Neural cell (in vitro differentiated cells): ENCODE data around the gene NUDCD3. TPM values are rescaled to one million over a fixed set of nuclear protein-coding genes. Genes with fewer than 3 reads are reported as not detected.

Experiments used
- H2AFZ ChIP-seq: fragments of 200-600, 300-800 bp; sonication (generic), shearing (Covaris generic); 2 replicates; pipeline ENCODE4 v1.6.0; 2014; ENCODE audit warnings: low read depth, mild to moderate bottlenecking, antibody characterized with exemption, low read length, moderate library complexity
- H3F3A ChIP-seq: fragments of 200-600 bp; shearing (Covaris generic); 2 replicates; pipeline ENCODE4 v1.6.1; 2016; ENCODE audit warnings: mild to moderate bottlenecking, moderate library complexity, mixed read lengths, antibody characterized with exemption, low read length; ENCODE audit not compliant: insufficient read depth, poor library complexity, severe bottlenecking
- H3K27ac ChIP-seq: fragments of 200-600, 300-800 bp; sonication (generic), shearing (Covaris generic); 2 replicates; pipeline ENCODE4 v1.5.1; 2014; ENCODE audit warnings: mild to moderate bottlenecking, low read length, moderate library complexity
- H3K27me3 ChIP-seq: fragments of 300-800, 200-600 bp; sonication (generic), shearing (Covaris generic); 2 replicates; pipeline ENCODE4 v1.6.0; 2014; ENCODE audit warnings: mild to moderate bottlenecking, low read depth, low read length, moderate library complexity; ENCODE audit not compliant: insufficient read depth
- H3K36me3 ChIP-seq: fragments of 300-800, 200-600 bp; sonication (generic), shearing (Covaris generic); 2 replicates; pipeline ENCODE4 v1.5.1; 2014; ENCODE audit warnings: mild to moderate bottlenecking, antibody characterized with exemption, low read length, moderate library complexity; ENCODE audit not compliant: insufficient read depth
- H3K4me2 ChIP-seq: fragments of 300-800, 200-600 bp; sonication (generic), shearing (Covaris generic); 2 replicates; pipeline ENCODE4 v1.6.0; 2014; ENCODE audit warnings: mild to moderate bottlenecking, low read length
- H3K4me3 ChIP-seq: fragments of 300-800, 200-600 bp; sonication (generic), shearing (Covaris generic); 2 replicates; pipeline ENCODE4 v1.5.1; 2014; ENCODE audit warnings: mild to moderate bottlenecking, low read length, moderate library complexity
- H3K79me2 ChIP-seq: fragments of 200-600 bp; shearing (Covaris generic); replicated peaks from 2 replicates; pipeline ENCODE4 v1.6.0; 2014; ENCODE audit warnings: mild to moderate bottlenecking, low read length, moderate library complexity; ENCODE audit not compliant: insufficient read depth
- H3K9ac ChIP-seq: fragments of 300-800, 200-600 bp; sonication (generic), shearing (Covaris generic); 2 replicates; pipeline ENCODE4 v1.6.1; 2016; ENCODE audit warnings: mild to moderate bottlenecking, low read length, mixed read lengths
- H3K9me2 ChIP-seq: fragments of 200-600 bp; shearing (Covaris generic); 2 replicates; pipeline ENCODE4 v1.6.1; 2016; ENCODE audit warnings: mild to moderate bottlenecking, low read length, mixed read lengths; ENCODE audit not compliant: insufficient read depth
- H3K9me3 ChIP-seq: fragments of 200-600, 300-800 bp; sonication (generic), shearing (Covaris generic); 2 replicates; pipeline ENCODE4 v1.6.1; 2016; ENCODE audit warnings: mild to moderate bottlenecking, mixed run types, low read length, moderate library complexity, mixed read lengths
- H4K20me1 ChIP-seq: fragments of 200-600 bp; shearing (Covaris generic); 2 replicates; pipeline ENCODE4 v1.6.1; 2016; ENCODE audit warnings: mild to moderate bottlenecking, mixed run types; ENCODE audit not compliant: insufficient read depth
- EP300 ChIP-seq: fragments of 450-650 bp; conservative IDR thresholded peaks from 2 replicates; pipeline ENCODE4 v1.6.1; 2014; ENCODE audit warnings: antibody characterized with exemption, mild to moderate bottlenecking, moderate library complexity; ENCODE audit not compliant: poor library complexity, severe bottlenecking
- EZH2 ChIP-seq: fragments of 200-600, 300-800 bp; shearing (Covaris generic), sonication (generic); IDR thresholded peaks from 2 replicates; pipeline ENCODE4 v1.6.1; 2014; ENCODE audit warnings: antibody characterized with exemption, low read length, borderline replicate concordance, mild to moderate bottlenecking; ENCODE audit not compliant: insufficient read depth, poor library complexity, severe bottlenecking
- MXI1 ChIP-seq: fragments of 450-650 bp; conservative IDR thresholded peaks from 2 replicates; pipeline ENCODE4 v1.6.1; 2014; ENCODE audit warnings: antibody characterized with exemption, mild to moderate bottlenecking; ENCODE audit not compliant: poor library complexity, severe bottlenecking
- POLR2AphosphoS5 ChIP-seq: IDR thresholded peaks from 2 replicates; pipeline ENCODE4 v1.6.1; 2012
- RAD21 ChIP-seq: fragments of 450-650 bp; conservative IDR thresholded peaks from 2 replicates; pipeline ENCODE4 v1.6.1; 2014; ENCODE audit warnings: antibody characterized with exemption, mild to moderate bottlenecking, moderate library complexity
- SMC3 ChIP-seq: fragments of 450-650 bp; conservative IDR thresholded peaks from 2 replicates; pipeline ENCODE4 v1.6.1; 2014; ENCODE audit warnings: antibody characterized with exemption, mild to moderate bottlenecking, moderate library complexity; ENCODE audit not compliant: poor library complexity
- TAF1 ChIP-seq: IDR thresholded peaks from 2 replicates; pipeline ENCODE4 v1.6.1; 2012; ENCODE audit warnings: low read depth
- polyA plus RNA-seq: library from polyadenylated mRNA; depleted of rRNA; stranded (reverse); fragments of >200 nt; gene quantifications from 2 replicates; pipeline ENCODE4 v1.2.3, GENCODE V29; 2014
- TF ChIP-seq, protein P1 (sequence below): fragments of 450-650 bp; IDR thresholded peaks from 2 replicates; pipeline ENCODE4 v1.5.1; 2014; ENCODE audit warnings: antibody characterized with exemption, mild to moderate bottlenecking, moderate library complexity; ENCODE audit not compliant: poor library complexity, severe bottlenecking
- TF ChIP-seq, protein P2 (sequence below): IDR thresholded peaks from 2 replicates; pipeline ENCODE4 v1.6.1; 2012; ENCODE audit warnings: borderline replicate concordance

The NUDCD3 gene
- polyA plus RNA-seq, 1 donor from 2014 or later, result 69.9 TPM

DNA sequence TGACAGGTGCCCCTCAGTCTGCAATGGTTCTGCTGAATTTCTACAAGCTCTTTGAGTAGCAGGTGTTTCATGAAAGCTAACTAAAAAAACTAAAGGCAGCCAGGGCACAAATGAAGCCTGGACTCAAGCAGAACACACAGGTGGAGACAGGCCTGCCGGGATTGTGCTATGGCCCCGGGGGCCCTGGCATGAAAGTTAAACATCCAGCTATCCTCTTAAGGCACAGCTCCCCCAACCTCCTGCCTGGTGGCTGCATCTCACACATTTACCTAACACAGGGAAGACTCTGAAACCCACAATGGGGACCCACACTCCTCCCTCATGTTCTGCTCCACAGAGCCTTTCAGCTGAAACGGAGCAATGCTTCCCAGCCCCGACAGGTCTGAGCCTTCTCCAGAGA lies 88.8 kb downstream of the NUDCD3 start:
- Histone ChIP-seq H2AFZ (no peak overlapping the region), H3K27ac (no peak overlapping the region), H4K20me1 (no peaks in the 10 kb centered on the region), H3K27me3 (no peaks in the 10 kb centered on the region), H3K4me2 (no peak overlapping the region), H3F3A (no peaks in the 10 kb centered on the region), H3K36me3 (no peaks in the 10 kb centered on the region), H3K79me2 (no peaks in the 10 kb centered on the region), H3K9me2 (no peaks in the 10 kb centered on the region), H3K9ac (no peak overlapping the region), H3K4me3 (no peak overlapping the region), H3K9me3 (no peaks in the 10 kb centered on the region)
- TF ChIP-seq SMC3, result no peak
- TF ChIP-seq, protein P1, sequence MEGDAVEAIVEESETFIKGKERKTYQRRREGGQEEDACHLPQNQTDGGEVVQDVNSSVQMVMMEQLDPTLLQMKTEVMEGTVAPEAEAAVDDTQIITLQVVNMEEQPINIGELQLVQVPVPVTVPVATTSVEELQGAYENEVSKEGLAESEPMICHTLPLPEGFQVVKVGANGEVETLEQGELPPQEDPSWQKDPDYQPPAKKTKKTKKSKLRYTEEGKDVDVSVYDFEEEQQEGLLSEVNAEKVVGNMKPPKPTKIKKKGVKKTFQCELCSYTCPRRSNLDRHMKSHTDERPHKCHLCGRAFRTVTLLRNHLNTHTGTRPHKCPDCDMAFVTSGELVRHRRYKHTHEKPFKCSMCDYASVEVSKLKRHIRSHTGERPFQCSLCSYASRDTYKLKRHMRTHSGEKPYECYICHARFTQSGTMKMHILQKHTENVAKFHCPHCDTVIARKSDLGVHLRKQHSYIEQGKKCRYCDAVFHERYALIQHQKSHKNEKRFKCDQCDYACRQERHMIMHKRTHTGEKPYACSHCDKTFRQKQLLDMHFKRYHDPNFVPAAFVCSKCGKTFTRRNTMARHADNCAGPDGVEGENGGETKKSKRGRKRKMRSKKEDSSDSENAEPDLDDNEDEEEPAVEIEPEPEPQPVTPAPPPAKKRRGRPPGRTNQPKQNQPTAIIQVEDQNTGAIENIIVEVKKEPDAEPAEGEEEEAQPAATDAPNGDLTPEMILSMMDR, result no peak
- TF ChIP-seq, protein P2, sequence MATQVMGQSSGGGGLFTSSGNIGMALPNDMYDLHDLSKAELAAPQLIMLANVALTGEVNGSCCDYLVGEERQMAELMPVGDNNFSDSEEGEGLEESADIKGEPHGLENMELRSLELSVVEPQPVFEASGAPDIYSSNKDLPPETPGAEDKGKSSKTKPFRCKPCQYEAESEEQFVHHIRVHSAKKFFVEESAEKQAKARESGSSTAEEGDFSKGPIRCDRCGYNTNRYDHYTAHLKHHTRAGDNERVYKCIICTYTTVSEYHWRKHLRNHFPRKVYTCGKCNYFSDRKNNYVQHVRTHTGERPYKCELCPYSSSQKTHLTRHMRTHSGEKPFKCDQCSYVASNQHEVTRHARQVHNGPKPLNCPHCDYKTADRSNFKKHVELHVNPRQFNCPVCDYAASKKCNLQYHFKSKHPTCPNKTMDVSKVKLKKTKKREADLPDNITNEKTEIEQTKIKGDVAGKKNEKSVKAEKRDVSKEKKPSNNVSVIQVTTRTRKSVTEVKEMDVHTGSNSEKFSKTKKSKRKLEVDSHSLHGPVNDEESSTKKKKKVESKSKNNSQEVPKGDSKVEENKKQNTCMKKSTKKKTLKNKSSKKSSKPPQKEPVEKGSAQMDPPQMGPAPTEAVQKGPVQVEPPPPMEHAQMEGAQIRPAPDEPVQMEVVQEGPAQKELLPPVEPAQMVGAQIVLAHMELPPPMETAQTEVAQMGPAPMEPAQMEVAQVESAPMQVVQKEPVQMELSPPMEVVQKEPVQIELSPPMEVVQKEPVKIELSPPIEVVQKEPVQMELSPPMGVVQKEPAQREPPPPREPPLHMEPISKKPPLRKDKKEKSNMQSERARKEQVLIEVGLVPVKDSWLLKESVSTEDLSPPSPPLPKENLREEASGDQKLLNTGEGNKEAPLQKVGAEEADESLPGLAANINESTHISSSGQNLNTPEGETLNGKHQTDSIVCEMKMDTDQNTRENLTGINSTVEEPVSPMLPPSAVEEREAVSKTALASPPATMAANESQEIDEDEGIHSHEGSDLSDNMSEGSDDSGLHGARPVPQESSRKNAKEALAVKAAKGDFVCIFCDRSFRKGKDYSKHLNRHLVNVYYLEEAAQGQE, result no peak

DNA sequence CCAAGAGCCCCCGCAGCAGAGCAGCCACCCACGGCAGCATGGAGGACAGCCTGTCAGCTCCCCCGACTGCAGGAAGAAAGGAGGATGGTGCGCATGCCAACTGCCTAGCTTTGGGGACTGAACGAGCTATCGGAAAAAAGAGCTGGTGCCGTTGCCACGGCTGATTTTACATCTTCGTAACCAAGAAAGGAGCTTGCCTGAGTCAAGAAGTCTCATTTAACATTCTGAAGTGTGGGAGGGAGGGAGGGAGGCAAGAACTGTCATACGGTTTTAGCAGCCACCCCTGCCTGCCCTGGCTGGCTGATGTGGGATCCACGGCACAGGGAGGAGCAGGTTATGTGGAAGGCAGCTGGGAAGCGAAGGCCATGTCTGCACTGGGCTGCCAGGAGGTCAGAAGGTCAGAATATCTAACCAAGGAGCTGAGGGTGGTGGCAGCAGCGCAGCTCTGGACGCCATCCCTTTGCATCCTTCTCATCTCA lies 90.4 kb downstream of the NUDCD3 start:
- Histone ChIP-seq H3K9me3 (no peaks in the 10 kb centered on the region), H3K27ac (no peak overlapping the region), H3K79me2 (no peaks in the 10 kb centered on the region), H3K27me3 (no peaks in the 10 kb centered on the region), H3F3A (no peaks in the 10 kb centered on the region), H3K4me2 (no peak overlapping the region), H4K20me1 (no peaks in the 10 kb centered on the region), H3K36me3 (no peaks in the 10 kb centered on the region), H3K9me2 (no peaks in the 10 kb centered on the region), H3K9ac (no peak overlapping the region), H3K4me3 (no peak overlapping the region), H2AFZ (no peak overlapping the region)
- no peak for TF ChIP-seq RAD21
- TF ChIP-seq TAF1, result no peak
- no peak for TF ChIP-seq EZH2
- TF ChIP-seq EP300, result no peak
- TF ChIP-seq, protein P2, result no peak
- TF ChIP-seq, protein P1, result no peak
- TF ChIP-seq SMC3, result no peak
- no peak for TF ChIP-seq POLR2AphosphoS5
- no peak for TF ChIP-seq MXI1
